Stimulated activated CD8-positive, alpha-beta memory T cell treated with anti-CD3 and anti-CD28 coated beads, Interleukin-7, amount 100 ng/mL, for 24 hours (primary cell): ENCODE measurements around the gene SLC22A17.

Experiments
- DNase-seq: peaks from one replicate; pipeline ENCODE4 v3.0.0-alpha.2; 2020; ENCODE audit warnings: low read depth

Gene SLC22A17

DNA sequence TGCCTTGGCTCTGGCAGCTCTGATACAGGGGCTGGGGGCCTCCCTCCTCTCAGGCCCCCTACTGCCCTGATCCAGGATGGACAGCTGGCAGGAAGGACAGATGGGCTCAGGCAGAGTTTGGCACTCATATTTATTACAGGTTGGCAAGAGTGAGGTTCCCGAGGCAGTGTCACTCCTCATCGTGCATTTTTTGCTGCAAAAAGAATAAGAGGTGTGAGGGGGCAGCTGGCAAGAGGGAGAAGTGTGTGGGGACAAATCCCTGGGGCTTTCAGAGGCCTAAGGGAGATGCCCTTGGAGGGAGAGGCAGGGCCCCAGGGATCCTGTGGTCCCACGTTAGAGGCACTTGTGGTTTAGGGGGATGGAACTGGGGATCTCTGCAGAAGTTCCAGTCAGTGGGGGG, 29.2 kb upstream of the SLC22A17 start:
- DNase-seq: no peak

DNA sequence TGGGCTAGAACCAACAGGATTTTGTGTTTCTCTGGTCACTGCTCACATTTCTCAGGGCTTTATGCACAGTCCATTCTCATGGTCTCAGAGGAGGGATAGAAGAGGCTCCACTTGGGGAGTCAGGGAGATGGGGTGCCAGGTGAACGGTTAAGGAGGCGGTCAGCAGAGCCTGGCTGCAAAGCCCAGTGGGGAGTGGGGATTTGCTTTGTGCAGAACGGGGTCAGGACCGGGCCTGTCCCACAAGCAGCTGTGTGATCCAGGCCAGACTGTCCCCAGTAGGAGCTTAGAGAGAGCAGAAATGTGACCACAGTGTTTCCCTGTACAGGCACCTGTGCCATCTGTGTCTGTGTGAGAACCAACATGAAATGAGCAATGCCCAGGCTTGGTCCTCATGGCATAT, 28.3 kb upstream of the SLC22A17 start:
- DNase-seq: no peak

DNA sequence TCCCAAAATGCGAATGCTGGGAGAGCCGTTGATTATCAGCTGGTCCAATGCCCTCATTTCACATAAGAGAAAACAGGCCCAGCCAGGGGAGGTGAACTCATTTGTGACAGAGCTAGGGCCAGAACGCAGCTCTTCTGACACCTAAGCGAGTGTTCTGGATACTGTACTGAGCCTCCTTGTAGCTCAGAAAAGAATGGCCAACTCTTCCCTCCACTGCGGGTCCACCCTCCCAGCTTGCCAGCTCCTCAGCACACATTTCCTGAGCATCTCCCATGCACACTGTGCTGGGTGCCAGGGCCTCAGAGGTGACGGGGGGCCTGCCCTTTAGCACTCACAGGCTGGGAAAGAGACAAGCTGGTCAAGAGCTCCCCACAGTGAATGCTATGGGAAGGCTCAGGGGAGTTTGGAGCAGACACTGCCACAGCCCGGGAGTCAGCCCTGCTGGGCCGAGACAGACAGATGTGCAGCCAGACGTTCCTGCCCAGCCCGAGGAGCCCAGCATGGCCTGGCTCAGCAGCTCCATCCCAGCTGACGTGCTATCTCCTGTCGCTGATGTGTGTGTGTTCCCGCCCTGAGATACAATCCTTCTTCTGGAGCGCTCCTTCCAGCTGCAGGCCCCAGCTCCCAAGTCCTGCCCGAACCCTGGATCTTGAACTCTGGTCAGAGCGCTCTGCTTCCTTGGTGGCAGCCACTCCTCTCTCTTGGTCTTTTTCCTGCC, 27.7 kb upstream of the SLC22A17 start:
- no peak for DNase-seq

DNA sequence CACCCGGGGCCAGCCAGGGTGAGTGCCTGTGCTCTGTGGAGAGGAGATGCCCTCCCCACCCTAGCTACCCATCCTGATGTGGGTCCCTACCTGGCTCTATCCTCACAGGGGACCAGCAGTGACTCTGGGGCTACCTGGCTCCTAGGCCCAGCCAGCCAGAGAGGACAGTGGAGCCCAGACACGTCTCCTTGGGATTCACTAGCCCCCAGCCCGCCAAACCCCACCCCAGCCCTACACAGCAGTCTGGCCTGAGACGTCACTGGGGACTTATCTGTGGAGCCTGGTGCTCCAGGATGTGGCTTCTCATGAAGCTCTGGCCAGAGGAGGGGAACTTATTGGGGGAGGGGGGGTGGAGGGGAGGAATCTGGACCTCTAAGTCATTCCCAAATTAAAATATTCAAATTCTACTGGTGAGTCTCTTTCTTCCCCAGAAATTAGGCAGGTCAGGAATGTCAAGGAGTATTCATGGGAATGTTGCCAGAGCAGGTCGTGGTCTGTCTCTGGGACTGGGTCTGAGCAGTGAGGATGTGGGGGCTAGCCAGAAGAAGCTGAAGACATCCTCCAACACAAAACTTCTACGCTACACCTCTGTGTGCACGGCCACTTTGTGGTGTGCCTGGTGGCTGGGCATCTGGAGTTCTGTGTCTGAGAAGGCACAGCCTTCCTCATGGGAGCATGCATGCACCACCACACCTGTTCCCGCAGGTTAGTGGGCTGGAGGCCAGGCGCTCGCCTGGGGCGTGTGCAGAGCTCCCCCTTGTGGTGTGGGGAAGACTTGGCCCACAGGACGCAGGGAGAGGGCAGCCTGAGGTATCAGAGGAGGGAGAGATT, 26.9 kb upstream of the SLC22A17 start:
- DNase-seq: peak; percentile 36

DNA sequence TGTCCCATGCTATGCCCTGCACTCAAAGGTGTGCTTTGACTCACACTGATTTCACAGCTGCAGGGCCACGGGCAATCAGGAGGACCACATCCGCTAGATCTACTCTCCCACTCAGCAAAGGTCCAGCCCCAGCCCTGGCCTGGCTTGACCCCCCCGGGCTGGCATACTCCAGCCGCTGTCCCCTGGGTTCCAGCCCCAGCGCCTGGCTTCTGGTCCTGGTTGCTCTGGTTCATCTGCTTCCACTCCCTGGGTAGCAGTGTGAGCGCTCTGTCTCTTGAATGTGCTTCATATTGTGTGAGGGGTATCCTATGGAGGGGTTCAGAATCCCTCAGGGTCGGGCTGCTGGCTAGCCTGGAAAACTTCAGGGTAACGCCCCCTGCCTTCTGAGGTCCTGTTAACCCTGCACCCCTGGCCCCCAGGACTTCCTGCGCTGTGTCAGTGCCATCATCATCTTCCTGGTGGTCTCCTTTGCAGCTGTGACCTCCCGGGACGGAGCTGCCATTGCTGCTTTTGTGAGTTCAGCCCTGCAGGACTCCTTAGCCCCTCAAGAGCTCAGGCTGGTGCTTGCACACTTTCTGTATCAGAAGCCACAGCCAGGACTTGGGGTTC, 26.0 kb upstream of the SLC22A17 start:
- DNase-seq: no peak

DNA sequence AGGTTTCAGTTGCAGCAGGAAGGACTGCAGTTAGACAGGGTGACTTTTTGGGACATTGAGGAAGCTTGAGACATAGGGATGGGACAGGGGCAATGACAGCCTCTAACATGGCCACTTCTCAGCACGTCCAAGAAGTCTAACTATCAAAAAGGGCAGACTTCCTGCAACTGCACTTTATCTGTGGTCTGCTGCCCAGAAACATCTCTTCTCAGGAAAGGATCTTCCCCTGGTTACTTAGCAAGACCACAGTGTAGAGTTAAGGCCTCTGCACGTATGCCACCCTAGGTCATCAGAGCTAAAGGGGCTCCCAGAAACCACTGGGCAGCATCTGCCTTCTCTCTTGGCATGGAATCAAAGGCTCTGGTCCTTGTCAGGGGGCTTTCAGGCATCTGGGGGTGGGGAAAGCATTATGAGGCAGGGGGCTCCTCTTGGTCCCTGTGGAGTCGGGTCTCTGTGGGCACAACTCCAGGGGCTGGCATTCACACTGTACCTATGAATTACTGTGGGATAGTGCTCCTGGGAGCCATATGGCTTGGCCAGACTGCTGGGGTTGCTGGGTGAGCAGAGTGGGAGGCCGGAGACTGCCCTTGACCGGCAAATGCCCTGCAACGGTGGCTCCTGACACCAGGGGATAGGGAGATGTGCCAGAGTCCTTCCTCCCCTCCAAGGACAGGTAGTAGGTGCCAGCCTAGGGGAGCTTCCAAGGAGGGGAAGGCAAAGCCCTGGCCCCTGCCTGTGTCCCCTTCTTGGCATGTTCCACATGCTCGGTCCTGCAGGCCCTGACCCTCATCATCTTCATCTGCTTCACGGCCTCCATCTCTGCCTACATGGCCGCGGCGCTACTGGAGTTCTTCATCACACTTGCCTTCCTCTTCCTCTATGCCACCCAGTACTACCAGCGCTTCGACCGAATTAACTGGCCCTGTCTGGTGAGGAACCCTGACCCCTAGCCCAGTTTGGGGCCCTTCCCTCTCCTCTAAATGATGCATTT, 25.2 kb upstream of the SLC22A17 start:
- DNase-seq: no peak

DNA sequence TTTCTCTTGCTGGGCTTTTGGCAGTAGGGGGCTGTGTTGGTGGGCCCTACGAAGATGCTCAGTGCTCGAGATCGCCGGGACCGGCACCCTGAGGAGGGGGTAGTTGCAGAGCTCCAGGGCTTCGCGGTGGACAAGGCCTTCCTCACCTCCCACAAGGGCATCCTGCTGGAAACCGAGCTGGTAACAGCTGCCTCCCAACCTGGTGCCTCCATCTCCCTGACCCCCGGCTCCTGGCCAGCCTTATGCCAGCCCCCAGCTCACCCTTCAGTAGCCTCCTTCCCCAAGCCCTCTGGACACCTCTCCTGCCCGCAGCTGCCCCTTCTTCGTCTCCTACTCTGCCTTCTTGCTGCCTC, 24.5 kb upstream of the SLC22A17 start:
- no peak for DNase-seq

DNA sequence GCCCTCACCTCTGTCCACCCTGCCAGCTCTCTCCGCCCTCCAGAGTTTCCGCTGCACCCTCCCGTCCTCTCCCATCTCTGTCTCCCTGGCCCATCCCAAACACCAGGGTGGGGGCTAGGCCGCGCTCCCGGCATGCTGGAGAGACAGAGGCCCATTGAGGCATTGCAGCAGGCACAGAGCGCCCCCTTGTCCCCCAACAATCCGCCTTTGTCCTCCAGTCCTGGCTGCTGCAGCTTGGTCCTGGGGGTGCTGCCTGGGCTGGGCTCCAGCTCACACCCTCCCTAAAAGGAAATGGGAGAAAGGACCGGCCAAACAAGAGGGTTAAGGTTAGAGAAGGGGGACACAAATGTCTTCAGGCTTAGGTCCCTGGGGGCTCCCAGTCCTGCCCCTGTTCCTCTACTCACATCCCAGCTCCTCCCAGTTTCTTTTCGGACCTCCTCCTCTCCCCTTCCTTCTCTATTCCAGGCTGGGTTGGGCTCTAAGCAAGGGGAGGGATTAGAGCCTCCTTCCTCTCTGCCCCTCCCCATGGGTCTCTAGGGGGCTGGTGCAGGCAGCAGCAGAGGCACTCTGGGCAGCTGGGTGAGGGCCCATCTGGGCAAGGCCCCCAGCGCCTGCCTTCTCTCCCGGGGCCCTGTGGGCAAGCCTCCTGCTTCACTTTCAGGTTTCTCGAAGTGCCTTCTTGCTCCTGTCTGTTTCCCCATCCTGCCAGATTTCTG, 24.0 kb upstream of the SLC22A17 start, which contains the start of gene CMTM5:
TSS of gene CMTM5 (plus strand) at position 565 of the 716 bp plus-strand sequence. CDS start 206 bp downstream, outside the sequence.
- DNase-seq: no peak

DNA sequence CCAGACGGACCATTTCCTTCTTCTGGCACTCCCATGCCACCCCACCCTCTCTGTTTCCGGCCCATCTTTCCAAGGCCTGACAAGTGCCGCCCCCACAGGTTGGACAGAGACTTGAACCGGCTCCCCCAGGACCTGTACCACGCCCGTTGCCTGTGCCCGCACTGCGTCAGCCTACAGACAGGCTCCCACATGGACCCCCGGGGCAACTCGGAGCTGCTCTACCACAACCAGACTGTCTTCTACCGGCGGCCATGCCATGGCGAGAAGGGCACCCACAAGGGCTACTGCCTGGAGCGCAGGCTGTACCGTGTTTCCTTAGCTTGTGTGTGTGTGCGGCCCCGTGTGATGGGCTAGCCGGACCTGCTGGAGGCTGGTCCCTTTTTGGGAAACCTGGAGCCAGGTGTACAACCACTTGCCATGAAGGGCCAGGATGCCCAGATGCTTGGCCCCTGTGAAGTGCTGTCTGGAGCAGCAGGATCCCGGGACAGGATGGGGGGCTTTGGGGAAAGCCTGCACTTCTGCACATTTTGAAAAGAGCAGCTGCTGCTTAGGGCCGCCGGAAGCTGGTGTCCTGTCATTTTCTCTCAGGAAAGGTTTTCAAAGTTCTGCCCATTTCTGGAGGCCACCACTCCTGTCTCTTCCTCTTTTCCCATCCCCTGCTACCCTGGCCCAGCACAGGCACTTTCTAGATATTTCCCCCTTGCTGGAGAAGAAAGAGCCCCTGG, 23.0 kb upstream of the SLC22A17 start:
- DNase-seq: no peak

DNA sequence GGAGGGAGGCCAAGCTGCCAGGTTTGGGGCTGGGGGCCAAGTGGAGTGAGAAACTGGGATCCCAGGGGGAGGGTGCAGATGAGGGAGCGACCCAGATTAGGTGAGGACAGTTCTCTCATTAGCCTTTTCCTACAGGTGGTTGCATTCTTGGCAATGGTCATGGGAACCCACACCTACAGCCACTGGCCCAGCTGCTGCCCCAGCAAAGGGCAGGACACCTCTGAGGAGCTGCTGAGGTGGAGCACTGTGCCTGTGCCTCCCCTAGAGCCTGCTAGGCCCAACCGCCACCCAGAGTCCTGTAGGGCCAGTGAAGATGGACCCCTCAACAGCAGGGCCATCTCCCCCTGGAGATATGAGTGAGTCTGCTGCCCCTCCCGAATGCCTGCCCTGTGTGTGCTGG, 20.4 kb upstream of the SLC22A17 start:
- no peak for DNase-seq

DNA sequence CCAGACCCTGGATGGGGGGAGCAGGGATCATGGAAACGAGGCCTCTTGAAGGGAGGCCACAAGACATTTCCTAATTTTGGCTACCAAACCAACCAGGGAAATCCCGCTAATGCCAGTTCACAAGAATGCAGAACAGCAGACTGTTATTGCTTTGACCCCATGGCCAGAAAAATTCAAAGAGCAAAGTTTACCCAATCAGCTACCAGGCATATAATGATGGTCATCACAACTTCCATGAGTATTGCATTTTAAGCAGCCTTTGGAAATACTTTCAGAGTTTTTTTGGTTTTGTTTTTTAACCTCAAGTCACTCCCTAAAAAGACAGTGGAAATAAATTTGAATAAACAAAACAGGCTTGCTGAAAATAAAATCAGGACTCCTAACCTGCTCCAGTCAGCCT, 19.8 kb upstream of the SLC22A17 start, which contains the start of gene IL25:
TSS of gene IL25 (plus strand) at position 301 of the 400 bp plus-strand sequence.
- DNase-seq: no peak

DNA sequence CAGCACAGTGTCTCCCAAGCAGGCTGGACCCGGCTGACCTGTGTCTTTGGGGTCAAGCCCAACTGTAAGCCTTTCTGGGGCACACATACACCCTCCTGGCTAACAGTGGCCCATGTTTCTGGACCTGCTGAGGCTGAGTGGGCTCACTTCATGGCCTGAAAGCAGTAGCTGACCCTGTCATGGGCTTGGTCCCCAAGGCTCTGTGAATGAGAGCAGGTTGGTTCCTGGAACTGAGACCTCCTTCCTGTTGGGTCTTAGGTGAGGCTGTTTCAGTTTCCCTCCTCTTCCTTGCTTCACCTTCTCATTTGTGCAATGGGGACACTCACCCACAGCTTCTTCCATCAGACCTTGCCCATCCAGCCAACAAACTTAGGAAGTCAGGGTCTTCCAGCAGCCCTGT, 19.2 kb upstream of the SLC22A17 start:
- DNase-seq: no peak

DNA sequence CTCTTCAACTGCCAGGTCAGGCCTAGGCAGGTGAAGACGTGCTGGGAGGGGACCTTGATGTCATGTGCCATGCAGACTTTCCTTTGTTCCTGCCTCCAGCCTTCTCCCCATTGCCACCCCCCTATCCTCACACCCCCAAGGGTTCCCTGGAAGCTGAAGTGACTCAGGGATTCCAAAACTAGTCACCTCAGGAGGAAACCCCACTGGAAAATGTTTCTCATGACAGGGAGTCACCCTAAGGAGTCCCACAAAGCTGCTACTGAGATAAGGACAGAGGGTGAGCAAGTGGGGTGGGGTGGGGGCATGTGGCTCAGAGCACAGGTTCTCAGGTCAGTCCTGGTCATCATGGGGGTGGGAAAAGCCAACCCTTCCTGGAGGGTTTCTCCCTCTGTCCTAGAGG, 17.5 kb upstream of the SLC22A17 start:
- DNase-seq: no peak

DNA sequence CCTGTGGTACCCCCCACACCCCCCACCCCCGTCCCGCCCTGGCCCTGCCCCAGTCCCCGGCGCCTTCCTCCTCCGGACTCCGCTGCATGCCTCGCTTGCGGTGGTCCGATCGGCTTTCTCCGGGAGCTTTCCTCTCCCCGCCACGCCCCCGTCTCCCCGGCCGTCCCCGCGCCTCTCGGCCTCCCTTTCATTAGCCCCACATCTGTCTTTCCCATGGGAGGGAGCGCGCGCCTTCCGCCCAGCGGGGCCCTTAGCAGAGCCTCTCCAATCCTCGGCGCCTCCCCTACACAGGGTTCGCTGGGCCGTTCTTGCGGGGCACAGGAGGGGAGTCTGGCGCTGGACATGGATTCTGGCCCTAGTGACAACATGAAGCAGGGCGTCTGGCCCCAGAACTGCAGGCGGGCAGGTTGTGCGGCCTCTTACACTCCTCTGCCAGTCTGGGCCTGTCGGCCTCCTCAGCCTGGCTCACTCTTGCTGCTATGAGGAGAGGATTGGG, 13.8 kb upstream of the SLC22A17 start:
- no peak for DNase-seq

DNA sequence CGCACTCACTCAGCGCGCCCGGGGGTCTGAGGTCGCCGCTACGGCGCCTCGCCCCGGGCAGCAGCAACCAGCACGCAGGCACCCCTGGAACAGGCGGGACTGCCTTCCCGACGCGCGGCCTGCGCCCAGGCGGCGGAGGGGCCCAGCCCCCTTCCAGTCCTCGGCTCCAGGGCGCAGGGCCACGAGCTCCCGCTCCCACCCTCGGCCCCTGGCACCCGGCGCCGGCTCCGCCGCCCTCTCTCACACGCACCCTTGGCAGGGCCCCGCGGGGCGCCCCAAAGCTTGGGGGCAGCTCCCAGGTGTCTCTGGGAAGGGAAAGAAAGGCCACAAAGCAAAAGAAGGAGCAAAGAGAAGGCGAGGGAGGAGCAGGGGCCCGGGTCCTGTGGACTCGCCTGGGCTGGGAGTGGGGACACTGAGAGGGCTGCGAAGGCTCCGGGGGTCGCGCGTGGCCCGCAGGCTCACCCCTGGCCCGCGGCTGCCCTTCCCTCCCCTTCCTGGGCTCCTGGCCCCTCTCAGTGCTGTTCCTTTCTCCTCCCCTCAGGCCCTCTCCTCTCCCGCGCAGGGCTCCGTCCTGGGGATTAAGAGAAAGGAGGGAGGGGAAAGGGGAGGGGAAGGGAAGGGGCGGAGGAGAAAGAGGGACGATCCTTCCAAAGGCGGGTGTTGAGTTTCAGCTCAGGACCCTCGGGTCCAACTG, 13.2 kb upstream of the SLC22A17 start:
- no peak for DNase-seq

DNA sequence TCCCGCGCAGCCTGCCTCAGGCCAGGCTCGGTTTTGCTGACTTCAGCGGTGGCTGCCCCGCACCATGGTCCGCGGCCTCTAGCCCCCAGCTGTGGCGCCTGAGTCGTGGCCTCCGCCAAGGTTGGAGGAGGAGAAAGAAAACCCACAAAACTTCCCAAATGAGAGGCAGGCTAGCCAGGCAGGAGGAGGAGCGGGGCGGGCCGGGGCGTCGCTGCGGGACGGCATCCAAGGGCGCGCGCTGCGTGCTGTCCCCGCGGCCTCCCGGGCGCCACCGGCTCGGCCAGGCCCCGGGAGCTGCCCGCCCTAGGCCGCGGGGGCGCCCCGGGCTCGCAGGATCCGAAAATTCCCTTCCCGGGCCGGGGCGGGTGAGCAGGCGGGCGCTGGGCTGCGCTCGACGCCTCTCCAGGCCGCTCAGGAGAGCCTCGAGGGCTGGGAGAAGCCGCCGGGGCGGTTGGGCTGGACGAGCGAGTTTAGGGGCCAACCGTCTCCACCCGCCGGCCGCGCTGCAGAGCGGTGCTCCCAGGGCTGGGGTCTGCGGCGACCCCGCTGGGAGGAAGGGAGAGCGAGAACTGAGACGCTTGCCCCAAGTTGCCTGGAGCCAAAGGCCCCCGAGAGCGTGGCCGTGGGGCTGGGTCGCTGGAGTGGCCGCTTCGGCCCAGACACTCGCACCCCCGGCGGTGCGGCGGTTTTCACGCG, 12.5 kb upstream of the SLC22A17 start, which contains the start of gene EFS:
TSS of gene EFS (minus strand) at position 137 of the 696 bp plus-strand sequence. CDS start 147 bp downstream, outside the sequence.
- DNase-seq: no peak

DNA sequence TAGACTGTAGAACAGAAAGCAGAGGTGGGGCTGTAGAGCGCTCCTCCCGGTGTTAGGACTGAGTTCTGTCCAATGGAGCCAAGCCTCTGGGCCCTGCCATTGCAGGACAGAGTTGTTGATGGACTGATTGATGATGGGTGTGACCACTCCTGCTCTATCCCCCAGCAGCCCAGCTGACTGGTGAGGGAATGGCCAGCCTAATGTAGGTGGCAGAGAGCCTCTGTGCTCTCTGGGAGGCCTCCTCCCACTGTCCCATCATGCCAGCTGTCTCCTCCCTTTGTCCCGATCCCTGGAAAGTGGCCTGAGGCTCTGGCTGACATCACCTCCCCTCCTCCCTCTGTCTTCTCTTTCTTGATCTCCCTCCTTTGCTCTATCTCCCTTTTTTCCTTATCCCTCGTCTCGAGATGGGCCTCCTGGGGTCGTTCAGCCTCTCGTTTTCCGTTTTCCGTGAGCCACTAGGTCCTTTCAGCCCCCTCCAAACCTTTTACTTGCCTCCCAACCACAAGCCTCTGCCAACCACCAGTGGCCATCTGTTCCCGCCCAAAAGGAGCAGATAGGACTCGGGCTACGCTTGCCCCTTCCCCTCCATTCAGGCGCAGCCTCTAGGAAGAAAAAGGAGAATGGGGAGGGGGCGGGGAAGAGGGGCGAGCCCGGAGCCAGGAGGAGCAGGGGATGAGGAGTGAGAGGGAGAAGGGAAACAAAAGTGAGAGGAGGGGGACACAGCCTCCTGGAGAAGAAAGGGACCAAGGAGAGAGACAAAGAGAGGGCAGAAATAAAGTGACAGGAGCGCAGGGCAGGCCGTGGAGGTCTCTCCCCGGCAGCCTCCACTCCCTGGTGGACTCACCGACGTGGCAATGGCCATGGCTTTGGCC, 11.7 kb upstream of the SLC22A17 start:
- DNase-seq: no peak

DNA sequence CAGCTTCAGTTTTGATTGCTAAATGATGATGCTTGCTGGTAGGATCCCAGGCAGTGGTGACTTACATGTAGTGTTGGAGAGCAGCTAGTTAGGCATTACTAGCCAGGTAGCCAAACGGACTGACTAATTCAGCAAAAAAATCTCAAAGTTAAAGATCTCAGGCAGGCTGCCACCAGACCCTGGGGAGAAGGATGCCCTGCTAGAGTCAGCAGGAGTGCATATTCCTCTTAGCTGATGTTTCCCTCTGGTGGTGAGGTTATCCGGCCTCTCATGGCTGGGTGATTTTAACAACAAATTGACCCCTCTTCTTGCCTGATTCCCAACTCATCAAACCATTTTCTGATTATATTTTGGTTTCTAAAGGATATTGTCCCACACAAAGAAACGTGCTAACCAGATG, 9.5 kb upstream of the SLC22A17 start:
- DNase-seq: no peak
